GM18505 (cell line): ENCODE results near the gene CCDC9B.

Experiments used
- ATAC-seq: cut with Tn5 transposase; IDR thresholded peaks from one replicate; pipeline ENCODE4 v1.9.1; 2021; ENCODE audit not compliant: unreplicated experiment
- POLR2A ChIP-seq: IDR thresholded peaks from 4 replicates; pipeline ENCODE4 v1.6.1; 2011; ENCODE audit warnings: borderline replicate concordance; ENCODE audit not compliant: insufficient read depth, insufficient read length; ENCODE audit errors: extremely low read depth

CCDC9B gene

DNA sequence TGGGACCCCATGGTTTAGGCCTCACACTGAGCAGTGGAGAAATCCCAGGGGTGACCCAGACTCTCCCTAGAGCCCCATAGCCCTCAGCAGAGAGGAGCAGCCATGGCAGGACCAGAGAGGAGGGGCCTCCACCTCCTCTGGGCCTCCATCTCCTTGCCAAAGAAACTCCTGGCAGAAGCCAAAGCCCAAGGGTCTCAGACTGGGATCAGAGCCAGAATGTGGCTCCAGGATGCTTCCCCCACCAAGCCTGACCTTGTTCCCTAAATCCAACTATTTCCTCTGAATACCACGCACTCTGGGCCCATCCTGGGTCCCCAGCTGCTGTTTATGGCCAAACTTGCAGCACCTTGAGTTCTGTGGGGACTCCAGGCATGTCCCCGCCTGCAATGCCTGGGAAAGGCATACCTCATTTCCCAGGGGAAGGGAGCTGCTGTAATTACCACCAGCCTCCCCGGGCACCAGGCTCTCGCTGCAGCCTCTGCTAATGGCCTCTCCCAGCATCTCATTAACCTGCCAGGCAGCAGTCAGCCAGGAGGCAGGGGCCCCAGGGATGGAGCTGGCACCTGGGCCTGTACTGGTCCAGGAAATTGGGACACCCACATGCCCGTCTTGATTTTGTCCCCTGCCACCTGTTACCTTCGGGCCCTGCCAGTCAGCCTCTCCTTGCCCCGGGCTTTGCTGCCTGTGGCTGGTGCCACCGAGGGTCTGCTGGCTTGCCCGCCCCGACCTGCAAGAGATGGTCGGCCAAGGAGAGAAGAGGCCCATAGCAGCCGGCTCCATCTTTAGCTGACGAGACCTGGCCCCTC is 4.6 kb downstream of the CCDC9B start:
- no peak for ATAC-seq
- no peak for TF ChIP-seq POLR2A

DNA sequence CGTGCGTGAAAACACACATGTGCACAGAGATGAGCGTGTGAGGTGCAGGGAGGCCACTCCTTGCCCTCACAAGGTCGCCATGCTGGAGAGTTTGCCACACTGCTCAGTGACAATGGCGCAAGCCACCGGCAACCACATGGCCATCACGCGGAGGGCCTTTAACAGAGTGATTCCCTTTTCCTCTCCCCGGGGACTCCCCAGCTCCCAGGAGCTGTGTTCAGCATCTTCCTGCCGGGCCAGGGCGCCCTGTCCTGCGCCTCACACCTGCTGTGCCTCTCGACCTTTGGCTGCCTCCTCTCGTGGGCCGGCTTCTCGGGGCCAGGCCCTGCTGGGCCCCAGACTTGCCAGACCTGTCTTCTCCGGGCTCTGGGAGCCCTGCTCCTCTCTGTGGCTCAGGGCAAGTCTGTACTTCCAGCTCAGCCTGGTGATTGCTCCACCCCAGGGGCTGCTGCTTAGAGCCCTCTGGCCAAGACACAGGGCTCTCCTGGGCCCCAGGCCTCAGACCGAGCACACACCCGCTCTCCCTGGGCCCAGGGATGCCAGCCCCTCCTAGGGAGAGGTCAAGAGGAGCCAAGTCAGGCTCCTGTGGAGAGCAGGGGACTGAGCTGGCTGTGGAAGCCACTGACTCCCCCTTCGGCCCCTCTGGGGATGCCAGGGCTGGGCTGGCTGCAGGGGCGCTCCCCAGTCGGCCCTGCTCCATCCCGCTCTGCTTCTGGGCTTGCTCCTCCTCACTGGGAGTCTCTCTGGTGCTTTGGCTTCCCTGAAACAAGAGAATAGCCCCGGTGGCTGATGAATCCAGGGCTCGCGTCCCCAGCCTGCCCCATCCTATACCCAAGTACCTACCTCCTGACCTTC is 5.6 kb downstream of the CCDC9B start:
- ATAC-seq, result no peak
- TF ChIP-seq POLR2A, result no peak

DNA sequence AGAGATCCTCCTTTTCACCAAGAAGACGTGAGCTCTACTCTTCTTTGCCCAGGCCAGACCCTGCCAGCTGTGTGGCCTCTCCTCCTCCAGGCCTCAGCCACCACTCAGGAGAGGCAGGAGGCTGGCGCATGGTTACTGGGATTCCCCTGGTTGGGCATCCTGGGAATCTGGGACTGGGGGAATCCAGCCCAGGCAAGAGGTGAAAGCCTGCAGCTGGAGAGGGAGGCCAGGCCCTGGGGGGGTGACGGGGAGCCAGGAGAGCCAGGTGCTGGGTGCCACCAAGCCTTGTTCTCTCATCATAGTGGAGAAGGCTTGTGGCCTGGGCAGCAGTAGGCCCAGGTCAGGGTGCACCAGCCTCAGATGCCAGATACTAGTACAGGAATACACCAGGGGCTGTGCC is 6.2 kb downstream of the CCDC9B start:
- ATAC-seq, result no peak
- TF ChIP-seq POLR2A, result no peak

DNA sequence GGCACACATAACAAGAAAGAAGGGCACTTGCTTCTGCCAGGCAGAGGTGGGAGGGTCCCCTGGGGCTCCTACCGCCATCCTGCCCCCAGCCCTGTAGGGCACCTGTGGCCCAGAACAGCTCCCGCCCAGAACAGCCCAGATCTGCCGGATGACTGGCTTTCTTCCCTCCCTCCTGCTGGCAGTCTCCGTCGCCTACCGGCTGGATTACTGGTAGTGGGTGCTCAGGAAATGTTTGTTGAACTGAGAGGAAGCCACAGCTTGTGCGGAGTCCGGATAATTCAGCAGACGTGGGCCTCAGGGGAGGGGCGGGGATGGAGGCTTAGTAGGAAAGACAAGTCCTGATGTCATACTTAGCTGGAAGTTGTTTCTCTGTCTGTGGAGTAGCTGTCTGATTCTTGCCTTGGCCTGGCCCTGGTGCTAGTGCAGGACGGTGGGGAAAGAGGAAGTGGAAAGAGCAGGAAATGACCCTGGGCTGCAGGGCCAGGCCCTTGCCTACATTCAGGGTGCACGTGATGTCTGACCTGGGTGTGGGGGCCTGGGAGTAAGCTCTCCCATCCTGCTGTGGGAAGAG is 6.7 kb downstream of the CCDC9B start:
- TF ChIP-seq POLR2A, result no peak
- no peak for ATAC-seq

DNA sequence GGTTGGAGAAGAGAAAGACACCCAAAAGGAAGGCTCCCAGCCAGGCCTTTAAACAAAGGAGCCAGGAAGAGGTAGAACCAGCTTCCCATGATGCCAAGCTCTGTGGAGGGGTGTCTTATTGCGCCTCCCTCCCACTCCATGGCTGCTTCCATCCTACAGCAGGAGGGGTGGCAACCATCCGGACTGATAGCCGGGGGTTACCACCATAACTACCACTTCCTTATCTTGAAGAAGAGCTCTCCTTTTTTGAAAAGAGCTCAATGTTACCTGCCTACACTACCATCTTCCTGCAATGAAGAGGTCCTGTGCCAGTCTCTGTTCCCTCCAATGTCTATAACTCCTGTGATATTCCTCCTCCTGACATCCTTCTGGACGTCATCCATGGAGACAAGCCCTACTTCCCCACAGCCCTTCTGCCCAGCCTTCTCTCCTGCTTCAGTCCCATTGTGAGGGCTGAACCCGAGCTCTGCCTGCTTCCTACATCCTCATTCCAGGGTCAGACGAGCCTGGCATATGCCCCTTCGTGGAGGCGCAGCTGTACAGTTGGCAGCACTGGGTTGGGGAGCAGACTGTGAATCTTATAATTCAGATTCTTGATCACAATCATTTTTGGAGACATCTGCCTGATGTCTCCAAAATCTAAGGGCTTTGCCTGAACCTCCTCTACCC is 8.5 kb downstream of the CCDC9B start:
- ATAC-seq, result no peak
- no peak for TF ChIP-seq POLR2A

DNA sequence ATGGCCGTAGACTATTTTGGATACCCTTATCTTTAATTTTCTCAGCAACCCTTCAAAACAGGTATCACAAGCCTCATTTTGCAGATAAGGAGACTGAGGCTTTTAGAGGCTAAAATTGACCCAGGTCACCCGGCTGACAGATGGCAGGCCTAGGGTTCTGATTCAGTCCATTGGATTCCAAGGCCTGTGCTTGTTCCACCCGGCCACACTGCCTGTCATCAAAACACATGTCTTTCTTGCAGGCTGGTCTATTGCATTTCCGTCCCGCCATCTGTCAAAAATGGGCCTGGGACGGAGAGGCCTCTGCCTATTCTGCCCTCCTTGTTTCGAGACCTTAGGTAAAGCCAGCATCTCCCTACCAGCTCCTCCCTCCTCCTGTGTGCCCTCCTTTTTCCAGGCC is 9.1 kb downstream of the CCDC9B start:
- no peak for TF ChIP-seq POLR2A
- ATAC-seq, result no peak

DNA sequence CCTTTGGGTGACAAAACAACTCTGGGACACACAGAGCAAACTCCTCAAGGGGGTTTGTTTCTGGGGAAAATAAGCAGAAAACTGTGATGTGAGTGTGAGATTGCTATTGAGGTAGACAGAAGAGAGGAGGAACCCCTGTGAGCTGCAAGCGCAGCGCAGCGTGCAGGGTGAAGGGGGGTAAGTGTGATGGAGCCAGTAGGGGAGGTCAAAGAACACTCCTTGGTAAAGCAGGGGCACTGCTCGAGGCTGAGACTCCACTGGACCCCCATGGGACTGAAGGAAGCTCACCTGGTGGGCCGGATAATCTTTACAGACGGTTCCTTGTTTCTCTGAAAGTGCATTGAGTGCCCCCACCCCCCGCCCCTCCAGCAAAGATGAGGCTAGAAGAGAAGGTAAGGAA is 9.7 kb downstream of the CCDC9B start:
- TF ChIP-seq POLR2A, result no peak
- ATAC-seq, result no peak

DNA sequence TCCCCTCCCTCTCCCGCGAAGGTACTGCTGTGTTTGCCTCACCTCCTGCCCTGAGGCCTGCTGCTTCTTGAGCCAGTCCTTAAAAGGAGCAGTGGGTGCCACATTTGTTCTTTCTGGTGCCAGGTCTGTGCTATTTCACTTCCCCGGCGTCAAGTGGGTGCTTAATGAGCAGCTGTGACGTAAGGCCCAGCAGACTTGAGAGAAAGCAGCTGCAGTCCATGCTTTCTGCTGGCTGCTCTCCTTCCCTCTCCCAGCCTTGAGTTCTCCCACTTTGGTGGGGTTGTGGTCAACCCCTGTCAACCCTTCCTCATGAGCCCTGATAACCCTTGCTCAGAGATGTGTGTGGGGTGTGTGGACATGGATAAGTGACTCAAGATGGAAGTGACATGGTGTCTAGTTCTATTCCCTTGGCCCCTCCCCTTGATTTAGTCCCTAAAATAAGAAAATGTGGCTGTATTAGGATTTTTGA is 10.3 kb downstream of the CCDC9B start:
- TF ChIP-seq POLR2A, result no peak
- no peak for ATAC-seq

DNA sequence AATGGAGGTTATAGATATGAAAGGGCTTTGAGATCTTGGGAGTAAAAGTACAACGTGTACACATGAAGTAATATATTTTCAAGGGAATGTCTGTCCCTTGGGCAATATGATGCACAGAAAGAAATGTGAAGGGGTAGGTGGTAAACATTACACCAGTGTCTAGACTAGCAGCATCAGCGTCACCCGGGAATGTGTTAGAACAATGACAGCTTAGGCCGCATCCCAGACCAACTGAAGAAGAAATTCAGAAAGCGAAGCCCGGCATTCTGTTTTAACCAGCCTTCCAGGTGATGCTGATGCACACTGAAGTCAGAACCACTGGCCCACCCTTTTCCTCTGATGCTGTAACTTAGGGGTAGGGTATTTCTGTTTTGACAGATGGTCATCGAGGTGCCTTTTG is 10.9 kb downstream of the CCDC9B start:
- no peak for ATAC-seq
- no peak for TF ChIP-seq POLR2A

DNA sequence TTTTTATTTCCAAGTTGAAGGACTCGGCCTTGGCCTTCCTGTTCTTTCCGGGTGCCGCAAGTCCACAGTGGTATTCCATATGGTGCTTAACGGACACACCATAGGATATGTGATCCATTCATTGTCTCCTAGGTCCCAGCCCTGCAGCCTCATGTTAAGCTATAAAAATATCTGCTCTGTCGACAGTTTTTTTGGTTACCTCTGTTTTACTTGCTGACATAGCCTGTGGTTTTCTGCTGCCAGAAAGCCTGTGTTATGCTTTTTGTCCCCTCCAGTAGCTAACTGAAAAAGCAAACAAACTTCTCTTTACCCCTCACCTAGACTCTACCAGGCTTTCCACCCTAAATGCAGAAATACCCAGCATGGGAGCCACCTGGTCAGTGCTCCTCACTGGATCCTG is 12.0 kb downstream of the CCDC9B start:
- no peak for TF ChIP-seq POLR2A
- ATAC-seq, result no peak

DNA sequence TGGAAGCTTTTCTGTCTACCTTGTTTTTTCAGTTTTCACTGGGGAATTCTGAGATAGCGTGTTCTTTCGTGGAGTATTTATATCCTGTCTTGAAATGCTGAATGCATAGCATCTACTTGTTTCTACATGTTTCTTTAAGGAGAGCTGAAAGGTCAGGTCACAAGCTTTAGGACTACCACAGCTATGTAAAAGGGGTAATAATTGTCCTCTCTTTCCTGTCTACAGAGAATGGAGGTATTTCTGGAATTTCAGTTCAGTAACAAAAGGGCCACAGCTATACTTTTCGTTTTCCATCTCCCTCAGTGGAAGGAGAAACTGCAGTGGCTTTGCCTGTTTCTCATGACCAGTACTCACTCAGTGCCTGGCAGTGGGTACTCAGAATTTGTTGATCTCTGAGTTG is 12.6 kb downstream of the CCDC9B start:
- no peak for TF ChIP-seq POLR2A
- ATAC-seq, result no peak

DNA sequence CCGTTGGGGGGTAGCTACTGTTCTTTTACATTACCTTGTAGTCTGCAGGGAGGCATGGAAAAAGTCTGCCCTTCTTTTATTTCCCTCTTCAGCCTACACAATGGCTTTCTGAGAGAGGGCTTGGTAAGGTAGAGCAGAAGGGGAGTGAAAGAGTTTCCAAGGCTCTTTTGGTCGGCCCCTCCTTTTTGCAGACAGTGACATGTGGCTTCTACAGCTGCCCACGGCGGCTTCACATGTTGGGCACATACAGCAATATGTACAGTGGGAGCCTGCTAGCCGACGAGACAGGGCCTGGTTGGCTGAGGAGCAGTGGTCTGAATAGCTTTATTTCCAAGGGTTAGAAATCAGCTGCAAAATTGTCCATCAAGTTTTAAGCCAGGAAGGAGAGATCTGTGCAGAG is 13.3 kb downstream of the CCDC9B start:
- no peak for ATAC-seq
- no peak for TF ChIP-seq POLR2A

DNA sequence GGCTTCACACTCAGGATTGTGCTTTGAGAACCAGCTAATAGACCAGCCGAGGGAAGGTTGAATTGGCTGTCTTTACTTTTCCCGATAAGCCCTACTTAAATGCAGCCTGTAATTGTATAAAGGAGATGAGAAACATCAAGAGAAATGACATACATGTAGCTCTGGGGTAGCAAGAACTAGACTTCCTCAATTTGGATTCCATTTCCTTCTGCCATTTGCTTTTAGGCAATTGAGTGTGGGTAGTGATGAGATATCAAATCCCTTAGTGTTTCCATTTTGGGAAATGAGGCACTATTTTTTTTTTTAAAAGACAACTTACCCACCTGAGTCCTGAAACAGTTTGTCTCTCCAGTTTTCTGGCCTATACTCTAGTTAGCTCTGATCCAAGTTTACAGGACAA is 15.0 kb downstream of the CCDC9B start:
- ATAC-seq, result no peak
- TF ChIP-seq POLR2A, result no peak

DNA sequence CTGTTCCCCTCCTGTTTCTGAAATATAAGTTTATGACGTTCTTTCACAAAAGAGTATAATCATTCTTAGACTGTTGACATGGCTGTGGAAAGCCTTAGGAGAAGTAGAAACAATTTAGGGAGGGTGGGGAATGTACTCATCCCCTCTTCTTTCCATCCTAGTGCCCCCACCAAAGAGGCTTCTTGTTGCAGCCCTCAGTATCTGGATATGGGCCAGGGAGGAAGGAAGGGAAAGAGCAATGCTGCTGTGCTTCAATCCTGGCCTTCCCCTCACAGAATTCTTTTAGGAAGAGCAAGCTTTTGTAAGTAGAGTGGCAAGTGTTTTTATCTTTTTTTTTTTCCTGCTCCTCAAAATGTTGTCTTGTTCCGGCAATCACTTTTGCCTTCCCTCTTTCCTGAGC is 15.6 kb downstream of the CCDC9B start:
- ATAC-seq, result no peak
- no peak for TF ChIP-seq POLR2A
